Hepatocyte (in vitro differentiated cells): Measurements from ENCODE around the gene ABCC10.

Source experiments
- CTCF ChIP-seq: fragments of 200-600 bp; sonication (generic); IDR thresholded peaks from 2 replicates; pipeline ENCODE4 v1.5.1; 2016; ENCODE audit warnings: antibody characterized with exemption, mild to moderate bottlenecking; ENCODE audit not compliant: poor library complexity
- EZH2phosphoT487 ChIP-seq: fragments of 200-600 bp; sonication (generic); IDR thresholded peaks from one replicate; pipeline ENCODE4 v1.6.1; 2018; ENCODE audit warnings: antibody characterized with exemption, mild to moderate bottlenecking, low read depth, moderate library complexity; ENCODE audit not compliant: unreplicated experiment, severe bottlenecking

GRCh38 chr6:43413002-43413401 is 14.3 kb upstream of the ABCC10 start:
- TF ChIP-seq EZH2phosphoT487 = no peak
- TF ChIP-seq CTCF = no peak
